ENCODE results near the gene CORIN.

GRCh38 chr4:47621181-47621580 is 216.7 kb downstream of the CORIN start:
- TF ChIP-seq CTCF (IDR thresholded peaks at IDR 0.05; ENCODE audit: extremely low read depth in 1 of 2, insufficient read depth in 1 of 2, low read depth in 1 of 2, low read length in 2 of 2) (no peak), MAX (IDR thresholded peaks at IDR 0.05; ENCODE audit: insufficient read depth, insufficient read length) (no peak), POLR2A (IDR thresholded peaks at IDR 0.05; ENCODE audit: low read depth, low read length) (no peak), JUN (IDR thresholded peaks at IDR 0.05; ENCODE audit: borderline replicate concordance, insufficient read depth, insufficient read length, low read depth) (no peak)
